Neural cell (in vitro differentiated cells): ENCODE measurements around the gene ITGB1BP1. TPM values are rescaled to one million over a fixed set of nuclear protein-coding genes. Genes with fewer than 3 reads are reported as not detected.

ENCODE experiments used
- H2AFZ ChIP-seq: fragments of 200-600, 300-800 bp; sonication (generic), shearing (Covaris generic); 2 replicates; pipeline ENCODE4 v1.6.0; 2014; ENCODE audit warnings: low read depth, mild to moderate bottlenecking, antibody characterized with exemption, low read length, moderate library complexity
- H3F3A ChIP-seq: fragments of 200-600 bp; shearing (Covaris generic); 2 replicates; pipeline ENCODE4 v1.6.1; 2016; ENCODE audit warnings: mild to moderate bottlenecking, moderate library complexity, mixed read lengths, antibody characterized with exemption, low read length; ENCODE audit not compliant: insufficient read depth, poor library complexity, severe bottlenecking
- H3K27ac ChIP-seq: fragments of 200-600, 300-800 bp; sonication (generic), shearing (Covaris generic); 2 replicates; pipeline ENCODE4 v1.5.1; 2014; ENCODE audit warnings: mild to moderate bottlenecking, low read length, moderate library complexity
- H3K27me3 ChIP-seq: fragments of 300-800, 200-600 bp; sonication (generic), shearing (Covaris generic); 2 replicates; pipeline ENCODE4 v1.6.0; 2014; ENCODE audit warnings: mild to moderate bottlenecking, low read depth, low read length, moderate library complexity; ENCODE audit not compliant: insufficient read depth
- H3K36me3 ChIP-seq: fragments of 300-800, 200-600 bp; sonication (generic), shearing (Covaris generic); 2 replicates; pipeline ENCODE4 v1.5.1; 2014; ENCODE audit warnings: mild to moderate bottlenecking, antibody characterized with exemption, low read length, moderate library complexity; ENCODE audit not compliant: insufficient read depth
- H3K4me2 ChIP-seq: fragments of 300-800, 200-600 bp; sonication (generic), shearing (Covaris generic); 2 replicates; pipeline ENCODE4 v1.6.0; 2014; ENCODE audit warnings: mild to moderate bottlenecking, low read length
- H3K4me3 ChIP-seq: fragments of 300-800, 200-600 bp; sonication (generic), shearing (Covaris generic); 2 replicates; pipeline ENCODE4 v1.5.1; 2014; ENCODE audit warnings: mild to moderate bottlenecking, low read length, moderate library complexity
- H3K79me2 ChIP-seq: fragments of 200-600 bp; shearing (Covaris generic); replicated peaks from 2 replicates; pipeline ENCODE4 v1.6.0; 2014; ENCODE audit warnings: mild to moderate bottlenecking, low read length, moderate library complexity; ENCODE audit not compliant: insufficient read depth
- H3K9ac ChIP-seq: fragments of 300-800, 200-600 bp; sonication (generic), shearing (Covaris generic); 2 replicates; pipeline ENCODE4 v1.6.1; 2016; ENCODE audit warnings: mild to moderate bottlenecking, low read length, mixed read lengths
- H3K9me2 ChIP-seq: fragments of 200-600 bp; shearing (Covaris generic); 2 replicates; pipeline ENCODE4 v1.6.1; 2016; ENCODE audit warnings: mild to moderate bottlenecking, low read length, mixed read lengths; ENCODE audit not compliant: insufficient read depth
- H3K9me3 ChIP-seq: fragments of 200-600, 300-800 bp; sonication (generic), shearing (Covaris generic); 2 replicates; pipeline ENCODE4 v1.6.1; 2016; ENCODE audit warnings: mild to moderate bottlenecking, mixed run types, low read length, moderate library complexity, mixed read lengths
- H4K20me1 ChIP-seq: fragments of 200-600 bp; shearing (Covaris generic); 2 replicates; pipeline ENCODE4 v1.6.1; 2016; ENCODE audit warnings: mild to moderate bottlenecking, mixed run types; ENCODE audit not compliant: insufficient read depth
- CTCF ChIP-seq: fragments of 450-650 bp; IDR thresholded peaks from 2 replicates; pipeline ENCODE4 v1.5.1; 2014; ENCODE audit warnings: antibody characterized with exemption, mild to moderate bottlenecking, moderate library complexity; ENCODE audit not compliant: poor library complexity, severe bottlenecking
- EP300 ChIP-seq: fragments of 450-650 bp; conservative IDR thresholded peaks from 2 replicates; pipeline ENCODE4 v1.6.1; 2014; ENCODE audit warnings: antibody characterized with exemption, mild to moderate bottlenecking, moderate library complexity; ENCODE audit not compliant: poor library complexity, severe bottlenecking
- EZH2 ChIP-seq: fragments of 200-600, 300-800 bp; shearing (Covaris generic), sonication (generic); IDR thresholded peaks from 2 replicates; pipeline ENCODE4 v1.6.1; 2014; ENCODE audit warnings: antibody characterized with exemption, low read length, borderline replicate concordance, mild to moderate bottlenecking; ENCODE audit not compliant: insufficient read depth, poor library complexity, severe bottlenecking
- MXI1 ChIP-seq: fragments of 450-650 bp; conservative IDR thresholded peaks from 2 replicates; pipeline ENCODE4 v1.6.1; 2014; ENCODE audit warnings: antibody characterized with exemption, mild to moderate bottlenecking; ENCODE audit not compliant: poor library complexity, severe bottlenecking
- POLR2AphosphoS5 ChIP-seq: IDR thresholded peaks from 2 replicates; pipeline ENCODE4 v1.6.1; 2012
- RAD21 ChIP-seq: fragments of 450-650 bp; conservative IDR thresholded peaks from 2 replicates; pipeline ENCODE4 v1.6.1; 2014; ENCODE audit warnings: antibody characterized with exemption, mild to moderate bottlenecking, moderate library complexity
- SMC3 ChIP-seq: fragments of 450-650 bp; conservative IDR thresholded peaks from 2 replicates; pipeline ENCODE4 v1.6.1; 2014; ENCODE audit warnings: antibody characterized with exemption, mild to moderate bottlenecking, moderate library complexity; ENCODE audit not compliant: poor library complexity
- TAF1 ChIP-seq: IDR thresholded peaks from 2 replicates; pipeline ENCODE4 v1.6.1; 2012; ENCODE audit warnings: low read depth
- polyA plus RNA-seq: library from polyadenylated mRNA; depleted of rRNA; stranded (reverse); fragments of >200 nt; gene quantifications from 2 replicates; pipeline ENCODE4 v1.2.3, GENCODE V29; 2014
- TF ChIP-seq, protein P1 (sequence below): IDR thresholded peaks from 2 replicates; pipeline ENCODE4 v1.6.1; 2012; ENCODE audit warnings: borderline replicate concordance

Gene ITGB1BP1
- polyA plus RNA-seq, 1 donor from 2014 or later = 98.0 TPM

GRCh38 chr2:9370746-9371145 is 52.6 kb downstream of the ITGB1BP1 start:
- H3K4me3 ChIP-seq = no peak overlapping the region
- no peaks in the 10 kb centered on the region for H3K79me2 ChIP-seq
- no peak for TF ChIP-seq RAD21
- TF ChIP-seq, protein P1, sequence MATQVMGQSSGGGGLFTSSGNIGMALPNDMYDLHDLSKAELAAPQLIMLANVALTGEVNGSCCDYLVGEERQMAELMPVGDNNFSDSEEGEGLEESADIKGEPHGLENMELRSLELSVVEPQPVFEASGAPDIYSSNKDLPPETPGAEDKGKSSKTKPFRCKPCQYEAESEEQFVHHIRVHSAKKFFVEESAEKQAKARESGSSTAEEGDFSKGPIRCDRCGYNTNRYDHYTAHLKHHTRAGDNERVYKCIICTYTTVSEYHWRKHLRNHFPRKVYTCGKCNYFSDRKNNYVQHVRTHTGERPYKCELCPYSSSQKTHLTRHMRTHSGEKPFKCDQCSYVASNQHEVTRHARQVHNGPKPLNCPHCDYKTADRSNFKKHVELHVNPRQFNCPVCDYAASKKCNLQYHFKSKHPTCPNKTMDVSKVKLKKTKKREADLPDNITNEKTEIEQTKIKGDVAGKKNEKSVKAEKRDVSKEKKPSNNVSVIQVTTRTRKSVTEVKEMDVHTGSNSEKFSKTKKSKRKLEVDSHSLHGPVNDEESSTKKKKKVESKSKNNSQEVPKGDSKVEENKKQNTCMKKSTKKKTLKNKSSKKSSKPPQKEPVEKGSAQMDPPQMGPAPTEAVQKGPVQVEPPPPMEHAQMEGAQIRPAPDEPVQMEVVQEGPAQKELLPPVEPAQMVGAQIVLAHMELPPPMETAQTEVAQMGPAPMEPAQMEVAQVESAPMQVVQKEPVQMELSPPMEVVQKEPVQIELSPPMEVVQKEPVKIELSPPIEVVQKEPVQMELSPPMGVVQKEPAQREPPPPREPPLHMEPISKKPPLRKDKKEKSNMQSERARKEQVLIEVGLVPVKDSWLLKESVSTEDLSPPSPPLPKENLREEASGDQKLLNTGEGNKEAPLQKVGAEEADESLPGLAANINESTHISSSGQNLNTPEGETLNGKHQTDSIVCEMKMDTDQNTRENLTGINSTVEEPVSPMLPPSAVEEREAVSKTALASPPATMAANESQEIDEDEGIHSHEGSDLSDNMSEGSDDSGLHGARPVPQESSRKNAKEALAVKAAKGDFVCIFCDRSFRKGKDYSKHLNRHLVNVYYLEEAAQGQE = no peak
- TF ChIP-seq TAF1 = no peak
- no peak for TF ChIP-seq EP300
- no peak for TF ChIP-seq MXI1
- TF ChIP-seq CTCF = no peak
- no peak for TF ChIP-seq POLR2AphosphoS5
- no peak overlapping the region for H2AFZ ChIP-seq
- H3K36me3 ChIP-seq = no peaks in the 10 kb centered on the region
- no peak overlapping the region for H3K27ac ChIP-seq
- no peak overlapping the region for H3K4me2 ChIP-seq
- H4K20me1 ChIP-seq = no peaks in the 10 kb centered on the region
- H3K27me3 ChIP-seq = no peaks in the 10 kb centered on the region
- no peaks in the 10 kb centered on the region for H3F3A ChIP-seq
- no peak overlapping the region for H3K9ac ChIP-seq
- H3K9me2 ChIP-seq = no peaks in the 10 kb centered on the region
- H3K9me3 ChIP-seq = no peaks in the 10 kb centered on the region

- no peak overlapping the region for H2AFZ ChIP-seq
- H3K9me3 ChIP-seq = no peaks in the 10 kb centered on the region
- no peak overlapping the region for H3K9ac ChIP-seq
- H4K20me1 ChIP-seq = no peaks in the 10 kb centered on the region
- no peaks in the 10 kb centered on the region for H3K27me3 ChIP-seq
- no peaks in the 10 kb centered on the region for H3K79me2 ChIP-seq
- H3K4me3 ChIP-seq = no peak overlapping the region
- TF ChIP-seq MXI1 = no peak
- no peak for TF ChIP-seq CTCF
- TF ChIP-seq EZH2 = no peak
- TF ChIP-seq SMC3 = no peak
- TF ChIP-seq POLR2AphosphoS5 = no peak
- TF ChIP-seq RAD21 = no peak
- no peak for TF ChIP-seq EP300
- no peak for TF ChIP-seq TAF1
- TF ChIP-seq, protein P1 = no peak
- H3K9me2 ChIP-seq = no peaks in the 10 kb centered on the region
- H3K27ac ChIP-seq = no peak overlapping the region
- no peak overlapping the region for H3K4me2 ChIP-seq
- H3F3A ChIP-seq = no peaks in the 10 kb centered on the region
- H3K36me3 ChIP-seq = no peaks in the 10 kb centered on the region
These were observed 57.3 kb downstream of the ITGB1BP1 start for GRCh38 chr2:9366026-9366425.
